Astrocyte (in vitro differentiated cells and primary cell): Measurements from ENCODE around the gene SATB2. TPM values are rescaled to one million over a fixed set of nuclear protein-coding genes. Genes with fewer than 3 reads are reported as not detected.

ENCODE experiments used
- DNase-seq: peaks from one replicate; pipeline ENCODE4 v3.0.0-alpha.2; 2010; ENCODE audit warnings: low read depth
- FAIRE-seq: peaks from 2 replicates; lab custom pipeline; 2011; peaks lifted over from hg19 to GRCh38; lab: Jason Lieb, UNC
- H2AFZ ChIP-seq: 2 replicates; pipeline ENCODE4 v1.6.0; 2012; ENCODE audit warnings: low read depth, low read length, inconsistent platforms
- H3K27ac ChIP-seq: 2 replicates; pipeline ENCODE4 v1.5.1; 2011; ENCODE audit warnings: low read depth, low read length, inconsistent platforms
- H3K27me3 ChIP-seq: 2 replicates; pipeline ENCODE4 v1.6.0; 2011; ENCODE audit warnings: low read length, inconsistent platforms; ENCODE audit not compliant: insufficient read depth
- H3K36me3 ChIP-seq: 2 replicates; pipeline ENCODE4 v1.5.1; 2011; ENCODE audit warnings: low read length, inconsistent platforms; ENCODE audit not compliant: insufficient read depth
- H3K4me1 ChIP-seq: 2 replicates; pipeline ENCODE4 v1.5.1; 2011; ENCODE audit warnings: low read length, inconsistent platforms; ENCODE audit not compliant: insufficient read depth
- H3K4me2 ChIP-seq: 2 replicates; pipeline ENCODE4 v1.6.0; 2012; ENCODE audit warnings: low read length, inconsistent platforms
- H3K4me3 ChIP-seq: 2 replicates; pipeline ENCODE4 v1.5.1; 2011; ENCODE audit warnings: low read depth, mild to moderate bottlenecking, low read length, inconsistent platforms; ENCODE audit not compliant: insufficient read depth
- H3K79me2 ChIP-seq: 2 replicates; pipeline ENCODE4 v1.6.0; 2012; ENCODE audit warnings: mild to moderate bottlenecking, low read length, inconsistent platforms; ENCODE audit not compliant: insufficient read depth
- H3K9ac ChIP-seq: 2 replicates; pipeline ENCODE4 v1.6.0; 2012; ENCODE audit warnings: mild to moderate bottlenecking, low read length, inconsistent platforms
- H3K9me3 ChIP-seq: 2 replicates; pipeline ENCODE4 v1.5.1; 2012; ENCODE audit warnings: low read depth, mild to moderate bottlenecking, low read length, inconsistent platforms; ENCODE audit not compliant: insufficient read depth
- H4K20me1 ChIP-seq: 2 replicates; pipeline ENCODE4 v1.6.0; 2012; ENCODE audit warnings: low read length, inconsistent platforms; ENCODE audit not compliant: insufficient read depth
- H3K27ac Mint-ChIP-seq: one replicate; pipeline ENCODE4 v1.8.0; 2021; ENCODE audit warnings: mild to moderate bottlenecking, mixed read lengths; ENCODE audit not compliant: unreplicated experiment
- H3K27me3 Mint-ChIP-seq: one replicate; pipeline ENCODE4 v1.8.0; 2021; ENCODE audit warnings: low read depth, mixed read lengths; ENCODE audit not compliant: unreplicated experiment
- H3K36me3 Mint-ChIP-seq: one replicate; pipeline ENCODE4 v1.8.0; 2021; ENCODE audit warnings: low read depth, mixed read lengths; ENCODE audit not compliant: unreplicated experiment
- H3K4me1 Mint-ChIP-seq: one replicate; pipeline ENCODE4 v1.8.0; 2021; ENCODE audit warnings: low read depth, mixed read lengths; ENCODE audit not compliant: unreplicated experiment
- H3K4me3 Mint-ChIP-seq: one replicate; pipeline ENCODE4 v1.8.0; 2021; ENCODE audit warnings: mild to moderate bottlenecking, moderate library complexity, mixed read lengths; ENCODE audit not compliant: unreplicated experiment
- H3K9me3 Mint-ChIP-seq: one replicate; pipeline ENCODE4 v1.8.0; 2021; ENCODE audit warnings: mild to moderate bottlenecking, mixed read lengths; ENCODE audit not compliant: unreplicated experiment
- EZH2 ChIP-seq: IDR thresholded peaks from 2 replicates; pipeline ENCODE4 v1.6.1; 2012; ENCODE audit warnings: mild to moderate bottlenecking, low read length, inconsistent platforms; ENCODE audit not compliant: insufficient read depth
- total RNA-seq: library from RNA; stranded (reverse); gene quantifications from 2 replicates; pipeline ENCODE4 v1.2.1, GENCODE V29; 2021
- TF ChIP-seq, protein P1 (sequence below): IDR thresholded peaks from 2 replicates; pipeline ENCODE4 v1.5.1; 2011; ENCODE audit warnings: low read depth, mild to moderate bottlenecking, inconsistent platforms, low read length, moderate library complexity; ENCODE audit not compliant: insufficient read depth

Gene SATB2
- total RNA-seq, 1 donor from 2014 or later = 12.3 TPM

DNA sequence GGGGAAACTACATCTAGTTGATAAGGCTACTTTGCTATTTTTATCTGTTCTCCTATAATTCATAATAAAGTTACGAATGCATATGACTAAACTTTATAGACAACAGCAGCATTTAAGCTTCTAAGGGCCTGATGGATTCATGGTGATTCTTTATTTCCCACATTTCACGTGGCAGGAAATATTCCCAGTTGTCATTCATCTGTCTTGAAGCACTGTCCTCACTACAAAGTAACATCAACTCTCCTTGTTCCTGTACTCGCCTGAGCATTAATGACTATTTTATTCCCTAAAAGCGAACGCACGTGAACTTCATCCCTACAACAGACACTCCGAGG is 2.6 kb downstream of the SATB2 start:
- H3K4me1 Mint-ChIP-seq = peaks cover 4% of the 10 kb centered on the region
- H3K79me2 ChIP-seq = peaks cover 68% of the 10 kb centered on the region
- DNase-seq (no peak), FAIRE-seq (no peak)
- peaks cover 12% of the 10 kb centered on the region for H3K4me1 ChIP-seq
- no peaks in the 10 kb centered on the region for H3K9me3 ChIP-seq
- TF ChIP-seq, protein P1, sequence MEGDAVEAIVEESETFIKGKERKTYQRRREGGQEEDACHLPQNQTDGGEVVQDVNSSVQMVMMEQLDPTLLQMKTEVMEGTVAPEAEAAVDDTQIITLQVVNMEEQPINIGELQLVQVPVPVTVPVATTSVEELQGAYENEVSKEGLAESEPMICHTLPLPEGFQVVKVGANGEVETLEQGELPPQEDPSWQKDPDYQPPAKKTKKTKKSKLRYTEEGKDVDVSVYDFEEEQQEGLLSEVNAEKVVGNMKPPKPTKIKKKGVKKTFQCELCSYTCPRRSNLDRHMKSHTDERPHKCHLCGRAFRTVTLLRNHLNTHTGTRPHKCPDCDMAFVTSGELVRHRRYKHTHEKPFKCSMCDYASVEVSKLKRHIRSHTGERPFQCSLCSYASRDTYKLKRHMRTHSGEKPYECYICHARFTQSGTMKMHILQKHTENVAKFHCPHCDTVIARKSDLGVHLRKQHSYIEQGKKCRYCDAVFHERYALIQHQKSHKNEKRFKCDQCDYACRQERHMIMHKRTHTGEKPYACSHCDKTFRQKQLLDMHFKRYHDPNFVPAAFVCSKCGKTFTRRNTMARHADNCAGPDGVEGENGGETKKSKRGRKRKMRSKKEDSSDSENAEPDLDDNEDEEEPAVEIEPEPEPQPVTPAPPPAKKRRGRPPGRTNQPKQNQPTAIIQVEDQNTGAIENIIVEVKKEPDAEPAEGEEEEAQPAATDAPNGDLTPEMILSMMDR = no peak
- TF ChIP-seq EZH2 = no peak
- H3K27ac Mint-ChIP-seq = no peak overlapping the region
- H4K20me1 ChIP-seq = peaks cover 21% of the 10 kb centered on the region
- peak overlapping the region; percentile 95 for H3K4me3 Mint-ChIP-seq
- H3K27me3 Mint-ChIP-seq = no peaks in the 10 kb centered on the region
- H3K27me3 ChIP-seq = no peaks in the 10 kb centered on the region
- no peaks in the 10 kb centered on the region for H3K36me3 ChIP-seq
- H3K4me3 ChIP-seq = peak overlapping the region; percentile 78
- no peak overlapping the region for H2AFZ ChIP-seq
- H3K27ac ChIP-seq = no peak overlapping the region
- H3K9ac ChIP-seq = peak overlapping the region; percentile 78
- H3K4me2 ChIP-seq = peak overlapping the region; percentile 92
- H3K9me3 Mint-ChIP-seq = no peaks in the 10 kb centered on the region
- no peaks in the 10 kb centered on the region for H3K36me3 Mint-ChIP-seq

DNA sequence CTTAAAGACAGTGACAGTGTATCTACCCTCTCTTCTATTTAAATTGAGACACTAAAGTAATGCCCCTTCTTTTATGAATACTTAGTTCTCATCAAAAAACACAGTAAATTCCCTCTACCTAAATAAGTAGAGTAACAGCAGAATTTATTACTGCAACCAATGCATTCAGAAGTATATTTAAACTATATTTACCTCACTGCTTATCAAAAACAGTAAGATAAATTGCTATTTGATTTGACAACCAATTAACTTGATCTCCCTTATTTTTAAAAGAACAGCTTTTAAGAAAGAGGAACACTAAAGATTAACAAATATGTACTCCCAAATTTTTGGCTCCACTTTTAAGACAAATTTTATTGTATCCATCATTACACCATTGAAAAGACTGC is 4.8 kb downstream of the SATB2 start:
- H3K4me2 ChIP-seq = peak overlapping the region; percentile 25
- no peak overlapping the region for H3K27ac ChIP-seq
- H3K4me1 Mint-ChIP-seq = peaks cover 4% of the 10 kb centered on the region
- no peak overlapping the region for H2AFZ ChIP-seq
- peaks cover 21% of the 10 kb centered on the region for H4K20me1 ChIP-seq
- H3K4me3 Mint-ChIP-seq = no peak overlapping the region
- no peak for TF ChIP-seq EZH2
- TF ChIP-seq, protein P1 = no peak
- H3K4me3 ChIP-seq = no peak overlapping the region
- peaks cover 80% of the 10 kb centered on the region for H3K79me2 ChIP-seq
- DNase-seq (no peak), FAIRE-seq (no peak)
- H3K9me3 ChIP-seq = no peaks in the 10 kb centered on the region
- H3K36me3 Mint-ChIP-seq = no peaks in the 10 kb centered on the region
- H3K27ac Mint-ChIP-seq = no peak overlapping the region
- no peaks in the 10 kb centered on the region for H3K9me3 Mint-ChIP-seq
- no peaks in the 10 kb centered on the region for H3K36me3 ChIP-seq
- peaks cover 12% of the 10 kb centered on the region for H3K4me1 ChIP-seq
- no peaks in the 10 kb centered on the region for H3K27me3 Mint-ChIP-seq
- no peaks in the 10 kb centered on the region for H3K27me3 ChIP-seq
- H3K9ac ChIP-seq = no peak overlapping the region

DNA sequence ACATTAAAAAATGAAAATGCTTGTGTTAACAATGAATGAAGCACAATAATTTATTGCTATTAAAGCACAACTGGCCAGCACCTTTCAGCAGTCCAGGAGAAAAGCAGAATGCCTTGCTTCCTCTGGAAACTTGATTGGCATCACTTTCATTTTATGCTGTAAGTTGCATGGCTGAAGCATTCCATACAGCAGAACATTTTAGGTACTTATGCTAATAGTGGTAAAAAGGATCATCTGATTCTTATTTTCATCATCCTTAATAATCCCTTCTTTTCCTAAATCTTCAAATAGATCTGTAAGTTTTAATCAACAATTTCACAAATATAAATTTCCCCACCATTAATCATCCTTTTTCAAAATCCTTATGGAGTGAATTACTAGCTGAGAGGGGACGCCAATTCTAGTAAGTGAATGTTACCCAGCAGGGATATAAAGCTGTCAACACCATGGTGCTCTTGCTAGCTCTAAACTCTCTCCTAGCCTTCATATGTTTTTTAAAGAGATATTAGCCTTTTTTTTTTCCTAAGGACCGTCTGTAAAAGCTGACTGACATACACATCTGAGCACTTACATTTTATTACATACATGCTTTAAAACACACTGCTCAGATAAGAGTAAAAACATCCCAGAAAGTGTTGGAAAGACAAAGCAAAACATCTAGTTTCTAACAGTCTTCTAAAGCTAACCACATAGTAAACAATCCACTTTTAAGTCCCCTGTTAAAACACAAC is 5.3 kb downstream of the SATB2 start:
- Histone ChIP-seq H3K36me3 (no peaks in the 10 kb centered on the region), H3K27me3 (no peaks in the 10 kb centered on the region), H2AFZ (no peak overlapping the region), H3K79me2 (peaks cover 80% of the 10 kb centered on the region), H3K27ac (no peak overlapping the region), H4K20me1 (peaks cover 21% of the 10 kb centered on the region), H3K9ac (no peak overlapping the region), H3K4me2 (peak overlapping the region; percentile 25), H3K4me1 (peaks cover 12% of the 10 kb centered on the region), H3K4me3 (no peak overlapping the region), H3K9me3 (no peaks in the 10 kb centered on the region)
- Mint-ChIP-seq H3K27ac (no peak overlapping the region), H3K36me3 (no peaks in the 10 kb centered on the region), H3K9me3 (no peaks in the 10 kb centered on the region), H3K4me1 (peaks cover 4% of the 10 kb centered on the region), H3K4me3 (no peak overlapping the region), H3K27me3 (no peaks in the 10 kb centered on the region)
- FAIRE-seq = no peak
- no peak for TF ChIP-seq EZH2
- TF ChIP-seq, protein P1 = no peak
- DNase-seq = no peak
